HG02678 (cell line): ENCODE results near the gene RHEX.
A peak's percentile ranks its signal among the peaks of the same experiment; 100 is the strongest.
"Not testable (repeated sequence)": the region's sequence is repeated elsewhere in the genome, so short reads cannot be mapped to it uniquely, and the experiment has no call there.

Source experiments
- ATAC-seq: cut with Tn5 transposase; IDR thresholded peaks from one replicate; pipeline ENCODE4 v1.9.1; 2021; ENCODE audit warnings: mild to moderate bottlenecking, moderate library complexity; ENCODE audit not compliant: unreplicated experiment

RHEX gene

GRCh38 chr1:206052919-206053610, at the start of gene RHEX:
Gene RHEX, plus strand, starts transcription at chr1:206053173. Its CDS starts 44,656 bp downstream, at chr1:206097829.
- ATAC-seq: not testable (repeated sequence)

GRCh38 chr1:206003854-206004800, 48.8 kb upstream of the RHEX start:
- no peak for ATAC-seq

- ATAC-seq: no peak
Observed at GRCh38 chr1:206004826-206005225, 48.1 kb upstream of the RHEX start.

DNA sequence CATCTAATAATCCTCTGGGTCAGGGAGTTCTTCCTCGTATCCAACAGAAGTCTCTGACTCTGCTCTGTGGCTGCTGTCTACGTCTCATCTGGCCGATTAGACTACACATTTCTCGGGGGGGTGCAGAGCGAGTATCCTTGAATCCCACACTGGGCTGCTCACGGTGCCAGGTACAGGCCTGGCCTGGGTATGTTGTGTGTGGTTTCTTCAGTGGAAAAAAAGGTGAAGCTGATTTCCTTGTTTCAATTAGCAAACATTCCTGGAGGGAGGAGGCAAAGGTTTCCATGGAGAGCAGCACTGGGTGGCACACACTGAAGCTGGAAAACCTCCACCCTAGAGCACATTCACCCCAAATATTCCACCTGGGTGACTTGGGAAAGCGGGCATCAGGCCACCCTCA, 47.7 kb upstream of the RHEX start:
- ATAC-seq: no peak

DNA sequence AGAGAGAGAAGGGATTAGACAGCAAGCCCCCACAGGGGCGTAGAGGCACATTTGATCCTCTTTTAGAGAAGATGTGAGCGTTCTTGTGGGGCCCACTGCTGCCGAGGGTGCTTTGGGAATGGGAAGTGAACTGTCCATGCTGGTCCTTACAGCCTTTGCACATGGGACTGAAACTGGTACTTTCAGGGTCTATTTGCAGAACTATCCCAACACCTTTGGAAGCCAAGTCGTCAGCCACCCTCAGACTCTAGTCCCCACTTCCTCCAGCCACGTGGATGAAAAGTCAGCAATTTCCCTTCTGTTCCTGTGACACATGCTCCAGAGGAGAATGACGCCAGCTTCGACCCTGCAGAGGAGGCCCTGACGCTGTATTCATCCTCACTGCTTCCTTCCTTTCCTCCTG, 47.2 kb upstream of the RHEX start:
- ATAC-seq: no peak

DNA sequence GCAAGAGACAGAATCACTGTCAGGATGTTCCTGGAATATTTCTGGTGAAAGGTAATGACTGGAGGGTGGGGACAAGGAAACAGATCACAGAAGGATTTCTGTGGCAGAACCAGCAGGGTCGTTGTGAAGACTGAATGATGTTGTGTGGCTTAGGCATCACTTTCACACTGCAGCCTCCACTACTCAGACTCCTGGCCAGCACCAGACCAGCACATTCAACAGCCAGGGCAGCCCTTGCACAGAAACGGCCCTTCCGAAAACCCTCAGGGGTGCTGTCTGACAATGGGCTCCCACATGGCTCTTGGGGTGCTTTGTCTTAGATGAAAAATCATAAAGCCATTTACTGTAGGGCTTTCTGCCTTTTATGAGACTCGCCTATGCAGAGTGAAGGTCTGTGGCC, 46.0 kb upstream of the RHEX start:
- ATAC-seq: no peak

DNA sequence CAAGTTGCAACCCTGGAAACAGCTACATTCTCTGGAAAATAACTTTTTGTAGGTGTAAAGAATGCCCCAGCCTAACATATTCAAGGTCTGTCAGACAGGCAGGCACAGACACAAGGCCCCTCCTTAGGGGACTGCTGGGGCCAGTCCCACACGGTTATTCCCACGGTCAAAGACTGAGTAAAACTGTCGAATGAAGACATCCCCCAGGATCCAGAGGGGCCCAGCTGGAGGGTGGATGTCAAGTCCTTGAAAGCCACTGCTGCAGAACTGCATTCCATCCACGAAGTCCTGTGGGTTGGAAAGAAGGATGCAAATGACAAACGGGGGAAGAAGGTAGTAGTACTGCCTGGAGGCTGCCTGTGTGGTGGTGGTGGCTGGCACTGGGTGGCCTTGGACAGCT, 42.9 kb upstream of the RHEX start:
- ATAC-seq: no peak

DNA sequence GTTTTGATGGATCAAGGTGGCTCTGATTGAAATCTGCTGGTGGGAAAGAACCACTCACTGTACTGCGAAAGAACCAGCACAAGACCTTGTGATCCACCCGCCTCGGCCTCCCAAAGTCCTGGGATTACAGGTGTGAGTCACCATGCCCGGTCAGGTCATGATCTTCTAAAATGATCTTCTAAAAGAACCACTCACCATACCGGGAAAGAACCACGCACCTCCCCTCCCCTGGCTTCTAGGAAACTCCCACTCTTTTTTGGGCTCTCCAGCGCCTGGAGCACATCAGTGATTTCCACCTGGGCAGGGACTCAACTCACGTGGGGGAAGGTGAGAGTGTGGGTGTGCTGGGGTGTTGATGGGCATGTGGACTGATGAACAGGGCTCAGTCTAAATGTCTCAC, 41.9 kb upstream of the RHEX start:
- no peak for ATAC-seq

GRCh38 chr1:206012086-206012859, 40.7 kb upstream of the RHEX start:
- ATAC-seq: peak; percentile 97

DNA sequence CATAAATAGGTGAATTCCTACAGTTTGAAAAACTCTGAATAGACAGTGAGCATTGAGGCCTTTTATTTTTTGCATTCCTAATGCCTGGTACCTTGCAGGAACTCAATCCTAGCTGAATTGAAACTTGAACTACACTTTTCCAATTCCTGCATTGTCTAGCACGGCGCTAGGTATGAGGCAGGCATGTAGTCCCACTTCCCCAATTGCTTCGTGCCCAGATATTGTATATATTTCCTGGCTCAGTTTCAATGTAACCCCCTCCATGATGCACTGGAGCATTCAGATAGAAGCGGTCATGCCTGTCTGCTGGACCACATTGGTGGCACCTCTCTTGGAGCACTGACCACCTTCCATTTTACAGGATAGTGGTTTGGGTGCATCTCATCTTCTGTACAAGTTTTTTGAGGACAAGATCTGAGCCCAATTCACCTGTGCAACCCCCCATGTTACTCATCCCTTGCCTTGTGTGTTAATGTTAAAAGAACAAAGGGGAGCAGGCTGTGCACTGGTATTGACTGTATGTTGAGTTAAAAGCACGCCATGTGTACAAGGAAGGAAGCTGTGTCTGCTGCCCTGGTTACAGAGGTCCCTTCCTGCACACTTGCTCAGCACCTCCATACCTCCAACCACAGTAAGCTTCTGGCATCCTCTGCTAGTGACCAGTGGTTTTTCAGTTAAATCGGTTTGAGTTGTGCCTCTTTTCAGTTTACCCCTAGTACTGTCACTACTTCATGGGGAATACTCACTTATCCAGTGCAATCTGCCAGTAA, 39.8 kb upstream of the RHEX start:
- no peak for ATAC-seq

GRCh38 chr1:206014601-206015000, 38.4 kb upstream of the RHEX start:
- ATAC-seq: no peak

GRCh38 chr1:206015071-206015470, 37.9 kb upstream of the RHEX start:
- no peak for ATAC-seq

- ATAC-seq: no peak
Observed at GRCh38 chr1:206020393-206021007, 32.5 kb upstream of the RHEX start.

- no peak for ATAC-seq
Observed at GRCh38 chr1:206021008-206021625, 31.9 kb upstream of the RHEX start.

GRCh38 chr1:206021626-206022365, 31.2 kb upstream of the RHEX start:
- no peak for ATAC-seq

DNA sequence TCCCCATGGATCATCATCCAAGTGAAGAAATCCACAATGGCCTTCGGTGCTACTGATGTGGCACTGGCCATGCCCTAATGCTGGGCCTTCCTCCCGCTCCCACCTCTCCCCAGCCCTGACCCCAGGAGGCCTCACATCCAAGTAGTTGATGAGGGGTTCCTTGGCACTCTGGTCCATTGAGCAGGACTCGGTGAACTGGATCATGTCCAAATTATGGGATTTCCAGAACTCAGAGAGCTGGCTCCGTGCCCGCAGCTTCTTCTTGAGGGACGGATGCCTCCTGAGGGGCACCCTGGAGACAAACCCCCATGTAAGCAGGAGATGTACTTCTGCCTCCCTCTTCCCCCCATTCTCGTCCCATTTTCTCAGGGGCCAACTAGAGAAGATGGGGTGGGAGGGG, 30.2 kb upstream of the RHEX start:
- no peak for ATAC-seq

- no peak for ATAC-seq
Observed at GRCh38 chr1:206023695-206024094, 29.3 kb upstream of the RHEX start, which contains the start of gene CTSE. Gene CTSE, minus strand, starts transcription at chr1:206023895. Its CDS starts 104 bp downstream, at chr1:206023791.

DNA sequence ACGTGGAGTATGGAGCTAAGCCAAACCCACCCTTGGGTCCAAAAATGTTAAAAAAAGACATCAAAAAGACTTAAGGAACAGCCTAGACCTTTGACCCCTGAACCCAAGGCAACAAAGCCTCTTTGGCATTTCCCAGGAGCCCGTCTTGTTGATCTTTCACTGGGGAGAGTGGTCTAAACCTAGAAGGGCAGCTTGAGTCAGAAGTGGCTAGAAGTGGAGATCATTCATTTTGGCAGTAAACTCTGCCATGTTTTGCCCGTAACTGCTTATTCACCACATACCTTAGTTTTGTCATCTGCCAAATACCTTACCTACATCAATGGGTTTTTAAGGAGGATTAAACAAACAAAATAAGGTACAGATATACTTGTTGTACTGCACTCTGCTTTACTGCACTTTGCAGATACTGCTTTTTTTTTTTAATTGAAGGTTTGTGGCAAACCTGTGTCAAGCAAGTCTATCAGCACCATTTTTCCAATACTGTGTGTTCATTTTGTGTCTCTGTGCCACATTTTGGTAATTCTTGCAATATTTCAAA, 27.6 kb upstream of the RHEX start:
- no peak for ATAC-seq

- ATAC-seq: no peak
Observed at GRCh38 chr1:206029484-206029883, 23.5 kb upstream of the RHEX start.
